LNCAP (cell line): ENCODE data around the gene SLC2A13.

Experiments used
- TF ChIP-seq, protein P1 (sequence below): fragments of 450-650 bp; IDR thresholded peaks from 2 replicates; pipeline ENCODE4 v1.5.1; 2017; ENCODE audit warnings: mild to moderate bottlenecking

Gene SLC2A13

DNA sequence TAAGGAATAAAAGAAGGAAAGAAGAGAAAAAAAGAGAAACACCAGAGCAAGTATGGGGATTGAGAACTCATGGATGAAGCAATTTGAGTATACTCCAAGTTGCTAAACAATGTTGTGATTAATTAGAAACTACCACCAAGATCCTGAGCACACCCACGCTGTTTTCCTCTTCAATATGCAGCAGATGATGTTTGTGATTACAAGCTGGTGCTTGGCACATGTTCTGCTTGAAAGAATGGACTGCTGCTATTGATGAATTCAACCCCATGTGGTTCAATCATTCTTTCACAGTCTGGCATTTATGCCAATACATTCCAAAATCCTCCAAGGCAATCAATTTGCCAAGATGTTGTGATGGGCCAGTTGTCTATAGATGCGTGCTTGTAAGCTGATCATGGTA, 146.8 kb downstream of the SLC2A13 start:
- TF ChIP-seq, protein P1, sequence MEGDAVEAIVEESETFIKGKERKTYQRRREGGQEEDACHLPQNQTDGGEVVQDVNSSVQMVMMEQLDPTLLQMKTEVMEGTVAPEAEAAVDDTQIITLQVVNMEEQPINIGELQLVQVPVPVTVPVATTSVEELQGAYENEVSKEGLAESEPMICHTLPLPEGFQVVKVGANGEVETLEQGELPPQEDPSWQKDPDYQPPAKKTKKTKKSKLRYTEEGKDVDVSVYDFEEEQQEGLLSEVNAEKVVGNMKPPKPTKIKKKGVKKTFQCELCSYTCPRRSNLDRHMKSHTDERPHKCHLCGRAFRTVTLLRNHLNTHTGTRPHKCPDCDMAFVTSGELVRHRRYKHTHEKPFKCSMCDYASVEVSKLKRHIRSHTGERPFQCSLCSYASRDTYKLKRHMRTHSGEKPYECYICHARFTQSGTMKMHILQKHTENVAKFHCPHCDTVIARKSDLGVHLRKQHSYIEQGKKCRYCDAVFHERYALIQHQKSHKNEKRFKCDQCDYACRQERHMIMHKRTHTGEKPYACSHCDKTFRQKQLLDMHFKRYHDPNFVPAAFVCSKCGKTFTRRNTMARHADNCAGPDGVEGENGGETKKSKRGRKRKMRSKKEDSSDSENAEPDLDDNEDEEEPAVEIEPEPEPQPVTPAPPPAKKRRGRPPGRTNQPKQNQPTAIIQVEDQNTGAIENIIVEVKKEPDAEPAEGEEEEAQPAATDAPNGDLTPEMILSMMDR, result no peak

DNA sequence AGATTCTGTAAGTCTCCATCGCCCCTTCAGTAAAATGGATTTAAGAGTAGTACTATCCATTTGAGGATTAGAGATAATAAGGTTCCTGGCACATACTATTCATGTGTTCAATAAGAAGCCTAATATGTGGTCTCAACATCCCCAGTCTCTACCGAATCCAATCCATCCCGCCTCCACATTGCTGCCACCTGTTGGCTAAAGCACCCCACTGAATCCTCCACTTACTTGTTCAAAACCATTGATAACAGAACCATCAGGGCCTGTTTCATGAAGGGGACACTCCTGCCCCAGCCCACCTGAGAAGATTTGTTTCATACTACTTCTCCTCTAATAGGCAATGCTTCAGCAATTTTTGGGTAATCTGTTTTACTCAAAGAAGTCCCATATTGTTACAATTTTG, 147.5 kb downstream of the SLC2A13 start:
- TF ChIP-seq, protein P1, result peak; percentile 73

DNA sequence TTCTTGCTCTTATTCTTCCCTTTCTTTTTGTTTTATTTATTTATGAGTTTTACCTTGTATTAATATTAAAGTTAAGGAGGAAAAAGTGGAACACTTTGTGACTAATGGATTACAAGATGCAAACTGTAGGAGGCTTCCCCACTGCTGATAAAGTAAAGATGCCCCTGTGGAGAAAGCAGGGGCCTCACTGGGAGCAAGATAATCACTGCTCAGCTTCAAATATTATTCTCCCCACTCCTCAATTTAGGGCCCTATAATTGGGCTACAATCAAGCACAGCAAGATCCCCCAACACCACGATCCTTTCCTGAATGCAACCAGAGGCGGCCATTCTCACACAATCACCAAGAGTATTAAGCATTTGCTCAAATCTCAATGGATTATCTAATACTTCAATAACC, 149.2 kb downstream of the SLC2A13 start:
- TF ChIP-seq, protein P1, result no peak

DNA sequence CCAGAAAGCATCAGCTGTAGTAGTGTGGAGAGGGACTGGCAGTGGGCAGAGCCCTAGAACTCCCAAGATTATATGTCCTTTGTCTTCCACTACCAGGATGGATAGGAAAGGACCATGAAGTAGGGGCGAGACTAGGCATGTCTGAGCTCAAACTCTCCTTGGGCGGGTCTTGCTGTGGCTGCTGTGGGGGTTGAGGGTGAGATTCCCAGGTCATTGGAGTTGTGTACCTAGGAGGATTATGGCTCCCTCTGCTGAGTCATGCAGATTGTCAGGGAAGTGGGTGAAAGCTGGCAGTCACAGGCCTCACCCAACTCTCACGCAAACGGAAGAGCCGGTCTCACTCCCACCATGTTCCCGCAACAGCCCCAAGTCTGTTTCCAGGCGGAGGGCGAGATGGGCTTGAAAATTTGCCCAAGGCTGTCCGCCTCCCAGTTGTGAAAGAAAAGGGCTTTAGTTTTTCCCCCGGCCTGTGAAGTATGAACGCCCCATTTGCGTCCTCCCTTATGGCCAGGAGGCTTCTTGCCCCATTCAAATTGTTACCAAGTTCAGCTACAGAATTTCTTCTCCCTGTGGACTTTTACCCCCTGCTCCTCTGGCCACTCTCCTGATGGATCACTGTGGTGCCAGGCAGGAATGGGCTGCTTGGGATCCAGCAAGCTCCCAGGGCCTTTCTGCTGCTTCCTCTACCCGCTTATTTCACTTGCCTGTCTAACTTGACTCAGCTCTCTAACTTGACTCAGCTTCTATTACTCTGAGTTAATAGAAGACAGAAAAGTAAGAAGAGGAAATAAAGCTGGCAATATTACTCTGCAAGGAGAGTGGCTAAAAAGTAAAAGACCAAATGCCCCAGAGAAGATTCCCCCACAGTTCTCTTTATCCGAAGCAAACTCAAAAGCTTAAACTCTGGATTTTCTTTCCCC, 159.3 kb downstream of the SLC2A13 start:
- TF ChIP-seq, protein P1, result no peak

DNA sequence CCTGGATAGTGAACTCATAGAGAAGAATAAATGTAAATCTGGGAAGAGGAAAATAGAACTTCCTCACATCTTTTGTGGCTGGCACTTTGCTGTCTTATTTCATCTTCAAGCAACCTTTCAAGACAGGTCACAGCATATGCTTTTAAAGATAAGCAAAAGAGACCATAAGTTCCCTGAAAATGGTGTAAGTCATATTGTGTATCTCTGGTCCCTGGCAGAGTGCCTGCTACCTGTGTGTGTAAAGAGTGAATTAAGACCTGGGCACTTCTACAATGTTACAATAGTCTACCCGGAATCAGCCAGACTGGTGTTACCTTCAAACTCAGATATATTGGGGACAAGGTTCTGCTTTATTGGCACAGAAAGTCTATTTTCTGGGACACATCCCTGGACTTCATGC, 168.8 kb downstream of the SLC2A13 start:
- TF ChIP-seq, protein P1, result no peak

DNA sequence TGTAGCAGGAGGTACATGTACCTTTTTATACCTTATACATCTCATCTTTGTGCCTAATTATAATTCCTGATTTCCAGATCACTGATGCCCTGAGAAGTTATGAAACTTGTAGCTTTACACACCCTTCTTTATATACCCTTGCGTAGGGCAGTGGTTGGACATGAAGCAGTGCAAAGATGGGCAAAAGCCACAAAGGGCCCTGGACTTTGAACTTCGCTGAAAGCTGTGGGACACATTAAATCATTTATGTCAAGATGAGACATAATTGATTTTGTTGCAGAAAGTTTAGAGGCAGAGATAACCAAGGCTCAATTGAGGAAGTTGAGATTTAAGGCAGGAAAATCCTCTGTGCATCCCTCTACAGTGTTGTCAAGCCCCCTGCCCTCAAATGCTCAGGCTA, 170.0 kb downstream of the SLC2A13 start:
- TF ChIP-seq, protein P1, result no peak

DNA sequence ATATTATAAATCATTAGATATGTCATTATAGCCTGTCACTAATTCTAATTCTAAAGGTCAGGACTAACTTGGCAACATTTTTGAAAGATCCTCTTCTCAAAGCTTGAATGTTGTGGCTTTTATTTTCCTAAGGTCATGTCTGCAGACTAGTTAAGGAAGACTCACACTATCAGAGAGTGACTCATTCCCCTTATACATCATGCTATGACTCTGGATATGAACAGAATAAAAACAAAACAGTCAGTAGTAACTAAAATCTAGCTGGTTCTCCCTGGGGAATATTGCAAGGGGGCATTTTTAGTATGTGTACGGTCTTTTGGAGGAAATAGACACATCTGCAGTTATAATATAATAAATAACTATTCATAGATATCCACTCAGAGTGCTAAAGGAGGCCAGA, 170.6 kb downstream of the SLC2A13 start:
- TF ChIP-seq, protein P1, result no peak
